ENCODE measurements around the gene STARD4.

Gene STARD4

GRCh38 chr5:111472096-111472495 is 40.2 kb downstream of the STARD4 start:
- DNase-seq (ENCODE audit: low spot score), result no peak

- no peak for DNase-seq (ENCODE audit: low spot score)
Measured at GRCh38 chr5:111469903-111470302, 42.4 kb downstream of the STARD4 start.

- no peak for DNase-seq (ENCODE audit: low spot score)
Measured at GRCh38 chr5:111469293-111469896, 42.9 kb downstream of the STARD4 start.

- DNase-seq (ENCODE audit: low spot score), result no peak
Measured at GRCh38 chr5:111463311-111463710, 49.0 kb downstream of the STARD4 start.

- no peak for DNase-seq (ENCODE audit: low spot score)
Measured at GRCh38 chr5:111461934-111462333, 50.4 kb downstream of the STARD4 start.

GRCh38 chr5:111461255-111461671 is 51.1 kb downstream of the STARD4 start:
- peak; percentile 56 for DNase-seq (ENCODE audit: low spot score)

- DNase-seq (ENCODE audit: low spot score), result no peak
Measured at GRCh38 chr5:111454776-111455175, 57.6 kb downstream of the STARD4 start.

GRCh38 chr5:111454198-111454622 is 58.1 kb downstream of the STARD4 start:
- DNase-seq (ENCODE audit: low spot score), result no peak

GRCh38 chr5:111453747-111454146 is 58.6 kb downstream of the STARD4 start:
- no peak for DNase-seq (ENCODE audit: low spot score)

GRCh38 chr5:111453295-111453694 is 59.0 kb downstream of the STARD4 start:
- no peak for DNase-seq (ENCODE audit: low spot score)

GRCh38 chr5:111447822-111448221 is 64.5 kb downstream of the STARD4 start:
- DNase-seq (ENCODE audit: low spot score), result no peak

GRCh38 chr5:111447099-111447498 is 65.2 kb downstream of the STARD4 start:
- DNase-seq (ENCODE audit: low spot score), result no peak
